HG02588 (cell line): ENCODE results near the gene CYP4F8.
"Not testable (repeated sequence)": the region's sequence is repeated elsewhere in the genome, so short reads cannot be mapped to it uniquely, and the experiment has no call there.

Experiments used
- ATAC-seq: cut with Tn5 transposase; IDR thresholded peaks from one replicate; pipeline ENCODE4 v1.9.1; 2021; ENCODE audit warnings: mild to moderate bottlenecking, moderate library complexity; ENCODE audit not compliant: unreplicated experiment

Gene CYP4F8

DNA sequence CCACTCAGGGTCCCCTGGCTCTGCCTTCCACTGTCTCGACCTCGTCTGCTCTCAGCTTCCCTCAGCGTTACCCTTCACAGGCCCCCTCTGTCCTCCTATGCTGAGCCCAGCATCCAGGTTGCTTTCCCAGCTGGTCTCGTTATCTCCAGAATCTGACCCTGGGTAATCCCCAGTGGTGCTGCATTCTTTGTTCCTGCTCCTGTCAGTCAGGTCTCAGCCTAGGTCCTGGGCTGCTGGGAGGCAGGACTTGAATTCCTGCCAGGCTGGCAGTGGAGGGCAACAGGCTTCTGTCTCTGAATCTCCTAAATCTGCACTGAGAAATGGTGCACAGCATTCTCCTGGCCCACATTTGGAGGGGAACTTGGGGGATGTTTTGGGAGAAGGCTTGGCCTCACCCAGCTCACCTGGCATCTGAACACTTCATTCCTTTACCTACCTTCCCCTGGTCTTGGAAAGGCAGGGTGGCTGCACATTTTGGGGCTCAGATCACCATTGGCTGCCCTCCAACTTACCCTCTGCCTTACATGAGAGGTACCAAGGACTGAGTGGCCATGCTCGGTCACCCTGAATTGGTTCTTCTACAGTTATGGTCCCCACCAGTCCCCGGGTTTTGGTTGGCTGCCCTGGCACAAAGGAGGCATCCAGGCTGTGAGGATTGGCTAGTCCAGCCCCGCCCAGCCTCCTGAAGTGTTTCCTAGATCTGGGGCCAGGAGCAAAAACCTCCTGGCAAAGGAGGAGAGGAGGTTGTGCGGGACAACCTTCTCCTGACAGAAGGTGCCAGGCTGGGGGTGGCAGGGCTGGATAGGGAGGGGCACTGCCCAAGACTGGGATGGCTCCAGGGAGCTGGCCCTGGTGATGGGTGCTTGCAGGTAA lies at the start of gene CYP4F8:
TSS of gene CYP4F8 (plus strand) at position 712 of the 873 bp plus-strand sequence. CDS start 399 bp downstream, outside the sequence.
- ATAC-seq = no peak

GRCh38 chr19:15570420-15570819 lies 44.6 kb upstream of the CYP4F8 start:
- no peak for ATAC-seq

GRCh38 chr19:15575406-15575805 lies 39.6 kb upstream of the CYP4F8 start:
- no peak for ATAC-seq

DNA sequence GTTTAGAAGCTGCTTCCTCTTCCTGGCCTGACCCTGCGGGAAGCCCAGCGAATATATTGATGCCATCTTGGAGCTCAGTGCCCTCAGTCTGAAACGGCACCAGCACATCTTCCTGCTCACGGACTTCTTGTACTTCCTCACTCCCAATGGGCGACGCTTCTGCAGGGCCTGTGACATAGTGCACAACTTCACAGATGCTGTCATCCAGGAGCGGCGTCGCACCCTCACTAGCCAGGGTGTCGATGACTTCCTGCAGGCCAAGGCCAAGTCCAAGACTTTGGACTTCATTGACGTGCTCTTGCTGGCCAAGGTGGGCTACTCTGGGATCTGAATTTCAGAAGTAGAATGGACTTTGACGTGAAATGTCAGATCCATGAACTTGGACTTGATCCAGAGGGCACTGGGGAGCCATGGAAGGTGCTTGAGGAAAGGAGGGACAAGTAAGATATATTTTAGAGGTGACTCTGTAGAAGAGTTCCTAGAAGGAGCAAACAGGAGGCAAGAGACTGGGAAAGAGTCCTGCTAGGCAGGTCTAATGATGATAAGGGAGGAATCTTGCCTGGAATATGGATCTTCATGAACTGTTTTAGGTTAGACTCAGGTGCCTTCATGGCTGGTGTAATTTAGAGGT lies 38.4 kb upstream of the CYP4F8 start:
- ATAC-seq = no peak

- ATAC-seq = no peak
Measured at GRCh38 chr19:15577184-15577771, 37.7 kb upstream of the CYP4F8 start.

- no peak for ATAC-seq
Measured at GRCh38 chr19:15583346-15583745, 31.7 kb upstream of the CYP4F8 start.

DNA sequence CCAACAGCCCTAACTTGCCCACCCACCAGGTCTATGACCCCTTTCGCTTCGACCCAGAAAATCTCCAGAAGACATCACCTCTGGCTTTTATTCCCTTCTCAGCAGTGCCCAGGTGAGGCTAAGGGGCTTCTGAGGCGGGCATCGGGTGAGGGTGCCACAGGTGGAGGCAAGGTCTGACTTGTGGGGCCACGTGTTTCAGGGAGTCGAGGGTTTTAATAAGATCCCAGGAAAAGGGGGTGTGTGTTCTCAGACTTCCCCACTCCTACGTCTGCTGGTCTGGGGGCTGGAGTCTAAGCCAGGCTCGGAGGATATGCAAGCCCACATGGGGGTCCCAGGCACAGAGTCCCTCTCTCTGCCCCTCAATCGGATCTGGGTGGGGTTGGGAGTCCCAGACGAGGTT lies 30.9 kb upstream of the CYP4F8 start:
- no peak for ATAC-seq

- ATAC-seq = no peak
Measured at GRCh38 chr19:15584541-15585115, 30.4 kb upstream of the CYP4F8 start.

DNA sequence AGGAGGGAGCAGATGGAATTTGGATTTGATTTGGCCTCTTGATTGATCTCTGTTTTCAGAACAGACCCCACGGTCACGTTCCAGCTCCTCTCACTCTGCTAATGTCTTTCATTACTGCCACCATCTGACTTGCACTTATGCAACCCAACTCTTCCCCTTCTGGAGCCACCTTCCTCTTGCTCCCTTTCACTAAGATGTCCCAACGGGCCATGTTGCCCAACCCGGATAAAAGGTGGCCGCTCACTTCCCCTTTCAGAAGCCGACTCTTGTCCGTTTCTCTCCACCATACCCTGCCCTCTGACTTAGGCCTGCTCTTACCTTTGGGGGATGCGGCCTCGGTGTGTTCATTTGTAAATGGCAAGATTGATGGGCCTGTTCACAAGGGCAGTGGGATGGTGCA lies 27.4 kb upstream of the CYP4F8 start:
- ATAC-seq = no peak

DNA sequence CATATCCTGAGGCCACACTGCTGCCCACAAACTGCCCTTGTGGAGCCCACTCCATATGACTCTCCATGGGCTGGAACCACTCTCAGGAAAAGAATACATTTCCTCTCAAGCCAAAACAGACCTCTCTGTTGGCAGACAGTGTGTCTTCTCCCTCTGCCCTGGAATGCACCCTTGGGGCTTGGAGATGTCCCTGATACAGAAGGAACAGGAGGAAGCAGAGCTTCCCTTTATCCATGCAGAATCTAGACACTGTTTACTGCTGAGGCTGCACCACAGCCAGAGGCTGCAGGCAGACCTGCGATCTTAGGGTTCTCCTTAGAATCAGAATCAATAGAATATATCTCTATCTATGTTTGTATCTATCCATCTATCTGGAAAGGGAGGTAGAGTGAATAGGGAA lies 26.8 kb upstream of the CYP4F8 start:
- ATAC-seq = no peak

DNA sequence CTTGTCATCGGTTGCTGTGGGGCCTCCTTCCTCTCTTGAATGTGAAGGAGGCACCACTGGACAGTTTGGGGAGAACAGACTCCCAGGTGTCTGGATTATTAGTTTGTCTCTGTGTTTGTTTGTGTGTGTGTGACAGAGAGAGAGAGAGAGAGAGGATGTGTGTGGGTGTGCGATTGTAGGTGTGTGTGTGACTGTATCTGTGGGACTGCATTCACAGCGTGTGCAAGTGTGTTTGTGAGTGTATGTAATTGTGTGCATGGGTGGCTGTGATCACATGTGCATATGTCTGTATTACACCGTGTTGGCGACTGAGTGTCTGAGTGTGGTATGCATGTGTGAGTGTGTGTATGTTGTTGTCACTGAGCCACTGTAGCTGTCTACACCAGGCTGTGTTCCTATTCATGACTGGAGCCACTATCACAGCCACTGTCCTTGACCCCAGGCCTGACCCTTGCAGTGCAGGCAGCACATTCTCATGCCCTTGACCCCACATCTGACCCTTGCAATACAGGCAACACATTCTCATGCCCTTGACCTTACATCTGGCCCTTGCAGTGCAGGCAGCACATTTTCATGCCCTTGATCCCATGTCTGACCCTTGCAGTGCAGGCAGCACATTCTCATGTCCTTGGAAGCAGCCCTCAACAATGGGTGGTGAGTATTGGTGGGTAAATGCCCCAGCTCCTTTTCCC lies 25.1 kb upstream of the CYP4F8 start:
- no peak for ATAC-seq

DNA sequence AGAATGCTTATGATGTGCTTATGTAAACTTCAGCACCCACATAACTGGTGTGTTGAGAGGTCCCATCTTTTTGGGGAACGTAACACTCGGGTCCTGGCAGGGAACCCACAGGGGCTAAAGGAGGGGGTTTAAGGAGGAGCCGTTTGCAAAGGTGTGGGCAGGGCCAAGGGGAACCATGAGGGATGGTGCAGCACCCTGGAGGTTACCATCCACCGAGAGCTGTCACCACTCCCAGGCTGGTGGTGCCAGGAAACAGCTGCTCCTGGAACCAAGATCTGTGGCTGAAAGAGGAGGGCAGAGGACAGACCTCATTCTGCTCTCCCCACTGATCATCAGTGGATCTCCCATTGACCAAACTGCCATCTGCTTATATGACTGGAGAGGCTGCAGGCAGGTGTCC lies 23.2 kb upstream of the CYP4F8 start:
- ATAC-seq = no peak

DNA sequence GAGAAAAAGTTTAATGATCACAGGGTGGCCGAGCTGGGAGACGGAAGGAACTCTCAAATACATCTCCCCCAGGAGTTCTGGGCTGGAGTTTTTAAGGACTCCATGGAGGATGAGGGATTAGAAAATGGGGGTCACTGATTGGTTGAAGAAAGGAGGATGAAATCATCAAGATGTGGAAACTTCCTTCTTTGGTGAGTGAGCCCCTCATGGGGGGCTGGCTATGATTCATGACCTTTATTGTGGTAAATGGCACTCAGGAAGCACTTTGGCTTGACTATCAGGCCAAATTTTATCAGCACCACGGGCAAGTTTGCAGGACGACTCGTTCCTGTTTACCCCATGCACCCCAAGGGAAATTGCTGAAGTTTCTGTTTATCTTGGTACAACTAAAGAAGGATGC lies 22.5 kb upstream of the CYP4F8 start:
- not testable (repeated sequence) for ATAC-seq

DNA sequence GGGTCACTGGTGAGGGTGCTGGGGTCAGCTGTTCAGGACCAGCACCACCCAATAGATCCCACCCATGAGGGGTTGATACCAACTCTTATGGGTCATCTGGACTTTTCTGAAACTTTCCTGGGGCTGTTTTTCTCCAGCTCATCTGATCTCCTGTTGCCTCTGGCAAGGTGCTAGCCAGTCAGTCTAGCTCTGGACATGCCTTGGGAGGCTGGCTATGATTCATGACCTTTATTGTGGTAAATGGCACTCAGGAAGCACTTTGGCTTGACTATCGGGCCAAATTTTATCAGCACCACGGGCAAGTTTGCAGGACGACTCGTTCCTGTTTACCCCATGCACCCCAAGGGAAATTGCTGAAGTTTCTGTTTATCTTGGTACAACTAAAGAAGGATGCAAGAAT lies 21.3 kb upstream of the CYP4F8 start:
- ATAC-seq = not testable (repeated sequence)

- no peak for ATAC-seq
Measured at GRCh38 chr19:15595069-15595468, 19.9 kb upstream of the CYP4F8 start.

- ATAC-seq = not testable (repeated sequence)
Measured at GRCh38 chr19:15607978-15608925, 6.8 kb upstream of the CYP4F8 start.

GRCh38 chr19:15609261-15609660 lies 5.8 kb upstream of the CYP4F8 start:
- no peak for ATAC-seq

GRCh38 chr19:15612342-15612741 lies 2.7 kb upstream of the CYP4F8 start:
- ATAC-seq = no peak

DNA sequence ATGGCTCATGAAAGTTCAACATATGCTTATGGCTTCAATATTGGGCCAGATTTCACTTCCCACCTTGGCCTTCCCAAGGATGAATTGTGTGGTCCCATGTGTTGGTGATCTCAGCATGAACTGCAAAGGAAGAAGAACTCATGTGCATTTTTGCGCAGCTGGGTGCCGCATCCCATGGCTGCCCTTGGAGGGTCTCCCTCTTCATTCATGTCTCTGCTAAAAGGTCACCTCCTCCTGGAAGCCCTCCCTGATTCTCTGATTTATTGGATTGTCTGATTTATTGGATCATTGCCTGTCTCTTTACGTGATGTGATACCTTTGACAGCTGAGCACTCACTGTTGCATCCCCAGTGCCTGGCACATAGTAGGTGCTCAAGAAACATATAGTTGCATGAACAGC lies 1.7 kb upstream of the CYP4F8 start:
- no peak for ATAC-seq

GRCh38 chr19:15615526-15615925 lies 508 bp downstream of the CYP4F8 start:
- no peak for ATAC-seq
